GM12878 (cell line): ENCODE results near the gene DIDO1. TPM values are rescaled to one million over a fixed set of nuclear protein-coding genes. Genes with fewer than 3 reads are reported as not detected.
A peak's percentile ranks its signal among the peaks of the same experiment; 100 is the strongest.

Experiments
- ATAC-seq: fragments of 200-7000 bp; cut with Tn5 transposase; 3 replicates; pipeline ENCODE4 v1.9.1; 2020; ENCODE audit warnings: mild to moderate bottlenecking, moderate library complexity
- BruUV-seq: library from RNA; stranded (reverse); fragments of 400-500 nt; replicated peaks from 2 replicates; lab custom pipeline; 2021; lab: Mats Ljungman, UMichigan
- CTCF ChIA-PET: fragments of 300-600 bp; sonication (Branson Sonifier 250); formaldehyde crosslinking; extraction: SDS; loops from one replicate; lab custom pipeline; 2021; ENCODE audit warnings: inconsistent platforms; lab: Yijun Ruan, JAX
- POLR2A ChIA-PET: fragments of 350-600 bp; formaldehyde crosslinking; extraction: SDS; loops from one replicate; lab custom pipeline; 2021; ENCODE audit warnings: inconsistent platforms; lab: Charles Lee
- RAD21 ChIA-PET: fragments of 300-600 bp; sonication (Branson Sonifier 250); formaldehyde crosslinking; loops from one replicate; lab custom pipeline; 2023; ENCODE audit warnings: antibody characterized with exemption; ENCODE audit not compliant: unreplicated experiment; lab: Charles Lee
- SMC1A ChIA-PET: fragments of 300-600 bp; sonication (Branson Sonifier 250); formaldehyde crosslinking; loops from one replicate; lab custom pipeline; 2023; ENCODE audit not compliant: unreplicated experiment, uncharacterized antibody; lab: Charles Lee
- DNase-seq: peaks from one replicate; pipeline ENCODE4 v3.0.0-alpha.2; 2011; ENCODE audit warnings: low read depth, low spot score
- FAIRE-seq: peaks from 3 replicates; lab custom pipeline; 2011; peaks lifted over from hg19 to GRCh38; lab: Jason Lieb, UNC
- H2AFZ ChIP-seq: 2 replicates; pipeline ENCODE4 v1.6.0; 2011; ENCODE audit warnings: low read depth, low read length, control low read depth; ENCODE audit not compliant: control insufficient read depth
- H3K27ac ChIP-seq: 2 replicates; pipeline ENCODE4 v1.5.1; 2011; ENCODE audit warnings: control low read depth; ENCODE audit not compliant: control insufficient read depth, insufficient read depth
- H3K27me3 ChIP-seq, 2 experiments: replicated peaks in 1 of 2; 2 replicates each; pipeline versions ENCODE4 v1.6.0 to v1.6.1; 2011; ENCODE audit warnings: low read length in 1 of 2; ENCODE audit not compliant: control insufficient read depth in 2 of 2, insufficient read depth in 2 of 2
- H3K36me3 ChIP-seq, 2 experiments: 2 replicates each; pipeline ENCODE4 v1.5.1; 2011; ENCODE audit warnings: low read length in 1 of 2; ENCODE audit not compliant: control insufficient read depth in 2 of 2, insufficient read depth in 2 of 2
- H3K4me1 ChIP-seq: 2 replicates; pipeline ENCODE4 v1.6.1; 2011; ENCODE audit warnings: mild to moderate bottlenecking, low read length, moderate library complexity, mixed read lengths; ENCODE audit not compliant: control insufficient read depth, insufficient read depth
- H3K4me2 ChIP-seq: 2 replicates; pipeline ENCODE4 v1.6.0; 2011; ENCODE audit warnings: control low read depth; ENCODE audit not compliant: control insufficient read depth, insufficient read depth
- H3K4me3 ChIP-seq: fragments of 200-600 bp; sonication (generic); 2 replicates; pipeline ENCODE4 v1.5.1; 2016
- H3K79me2 ChIP-seq: 2 replicates; pipeline ENCODE4 v1.6.0; 2011; ENCODE audit warnings: low read length; ENCODE audit not compliant: control insufficient read depth, insufficient read depth
- H3K9ac ChIP-seq: 2 replicates; pipeline ENCODE4 v1.8.0; 2011; ENCODE audit warnings: low read length, control low read depth, mixed read lengths; ENCODE audit not compliant: control insufficient read depth, insufficient read depth
- H3K9me3 ChIP-seq: replicated peaks from 3 replicates; pipeline ENCODE4 v1.5.1; 2011; ENCODE audit warnings: mild to moderate bottlenecking, low read length; ENCODE audit not compliant: control insufficient read depth, insufficient read depth
- H4K20me1 ChIP-seq: 2 replicates; pipeline ENCODE4 v1.6.0; 2011; ENCODE audit not compliant: control insufficient read depth, insufficient read depth
- BHLHE40 ChIP-seq, 2 experiments: fragments of 450-650 bp in 1 of 2; IDR thresholded peaks; 2 replicates each; pipeline ENCODE4 v1.6.1; 2011 to 2017; ENCODE audit warnings: low read depth in 2 of 2, borderline replicate concordance in 1 of 2, improper control_type of control experiment in 1 of 2, low read length in 1 of 2, mild to moderate bottlenecking in 1 of 2
- MYB ChIP-seq: fragments of 150-350 bp; IDR thresholded peaks from 2 replicates; pipeline ENCODE4 v1.6.1; 2014; ENCODE audit warnings: mild to moderate bottlenecking, low read depth, low read length, borderline replicate concordance
- PML ChIP-seq: IDR thresholded peaks from 2 replicates; pipeline ENCODE4 v1.6.1; 2012; ENCODE audit warnings: low read length, inconsistent platforms
- POLR2A ChIP-seq: IDR thresholded peaks from 2 replicates; pipeline ENCODE4 v1.6.1; 2011; ENCODE audit warnings: low read depth, mild to moderate bottlenecking, low read length
- SMARCA5 ChIP-seq: fragments of 450-650 bp; IDR thresholded peaks from 2 replicates; pipeline ENCODE4 v1.6.1; 2017; ENCODE audit warnings: mild to moderate bottlenecking
- YY1 ChIP-seq: IDR thresholded peaks from 2 replicates; pipeline ENCODE4 v1.6.1; 2011; ENCODE audit warnings: low read depth, mild to moderate bottlenecking, low read length
- WGBS: methylation state at CpG from one replicate; pipeline ENCODE4 v1.1.6; 2016; ENCODE audit warnings: low lambda C conversion rate; ENCODE audit not compliant: insufficient replicate concordance, insufficient coverage; ENCODE audit errors: missing lambda C conversion rate; 5-methylcytosine and 5-hydroxymethylcytosine counted together
- in situ Hi-C: fragments of 300-500 bp; cut with MboI; formaldehyde crosslinking; loops from 9 replicates; pipeline ENCODE4 v1.14.3; 2018; ENCODE audit warnings: mixed read lengths
- intact Hi-C: fragments of 100-400 bp; cut with micrococcal nuclease; formaldehyde crosslinking; loops from one replicate; pipeline ENCODE4 v1.14.2; 2022; ENCODE audit not compliant: unreplicated experiment
- polyA plus RNA-seq, 11 experiments: library from polyadenylated mRNA; depleted of rRNA in 4 of 11; unstranded in 6 of 11; stranded (reverse) in 5 of 11; fragments of >200 nt; fragmentation: Nextera tagmentation in 4 of 11; fragmentation: Illumina TruSeq in 1 of 11; extraction: Ambion mirVana in 4 of 11; extraction: Trizol in 1 of 11; gene quantifications; 1 replicate in 1 of 11; 2 replicates in 10 of 11; pipeline versions ENCODE4 v1.2.1 to v1.2.3, GENCODE V29; 2011 to 2016; ENCODE audit warnings: inconsistent platforms in 2 of 11, missing spikeins in 2 of 11, low read depth in 1 of 11
- total RNA-seq, 4 experiments: library from RNA; depleted of rRNA in 3 of 4; stranded (reverse); fragments of >200 nt in 3 of 4; fragmentation: Illumina TruSeq in 1 of 4; extraction: Trizol in 1 of 4; gene quantifications; 2 replicates each; pipeline versions ENCODE4 v1.2.1 to v1.2.3, GENCODE V29; 2013 to 2021
- TF ChIP-seq, protein P1 (sequence below): fragments of 450-650 bp; formaldehyde crosslinking; IDR thresholded peaks from 2 replicates; pipeline ENCODE4 v1.4.0; 2020; ENCODE audit warnings: mild to moderate bottlenecking, moderate library complexity
- TF ChIP-seq, protein P2 (sequence below): fragments of 450-650 bp; IDR thresholded peaks from 2 replicates; pipeline ENCODE4 v1.6.1; 2017; ENCODE audit warnings: borderline replicate concordance
- TF ChIP-seq, protein P3 (sequence below): fragments of 450-650 bp; IDR thresholded peaks from 2 replicates; pipeline ENCODE4 v1.6.1; 2017; ENCODE audit warnings: antibody characterized with exemption, mild to moderate bottlenecking, moderate library complexity

Gene DIDO1
- total and polyA plus RNA-seq, 10 of the 15 experiments (the other 5 are each of a cell fraction or from before 2014, with no cell fraction given): 5.5 to 56.4 (median 38.4) TPM

DNA sequence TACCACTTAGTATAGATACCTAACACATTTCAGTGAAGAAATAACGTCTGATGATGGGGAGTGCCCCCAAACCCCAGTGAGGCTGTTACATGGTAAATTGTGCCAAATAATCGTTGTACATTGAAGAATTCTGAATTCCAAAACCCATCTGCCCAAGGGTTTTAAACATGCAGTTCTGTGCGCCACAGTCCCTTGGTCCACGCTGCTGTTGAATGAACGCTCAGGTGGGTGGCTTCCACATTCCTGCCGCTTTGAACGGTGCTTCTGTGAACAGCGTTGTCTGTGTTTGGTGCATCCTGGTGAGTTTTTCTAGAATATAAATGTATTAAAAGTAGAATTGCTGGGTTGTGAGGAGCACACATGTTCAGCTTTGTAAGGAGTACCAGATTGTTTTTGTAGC lies 14.6 kb upstream of the DIDO1 start (continued):
- TF ChIP-seq, protein P1, sequence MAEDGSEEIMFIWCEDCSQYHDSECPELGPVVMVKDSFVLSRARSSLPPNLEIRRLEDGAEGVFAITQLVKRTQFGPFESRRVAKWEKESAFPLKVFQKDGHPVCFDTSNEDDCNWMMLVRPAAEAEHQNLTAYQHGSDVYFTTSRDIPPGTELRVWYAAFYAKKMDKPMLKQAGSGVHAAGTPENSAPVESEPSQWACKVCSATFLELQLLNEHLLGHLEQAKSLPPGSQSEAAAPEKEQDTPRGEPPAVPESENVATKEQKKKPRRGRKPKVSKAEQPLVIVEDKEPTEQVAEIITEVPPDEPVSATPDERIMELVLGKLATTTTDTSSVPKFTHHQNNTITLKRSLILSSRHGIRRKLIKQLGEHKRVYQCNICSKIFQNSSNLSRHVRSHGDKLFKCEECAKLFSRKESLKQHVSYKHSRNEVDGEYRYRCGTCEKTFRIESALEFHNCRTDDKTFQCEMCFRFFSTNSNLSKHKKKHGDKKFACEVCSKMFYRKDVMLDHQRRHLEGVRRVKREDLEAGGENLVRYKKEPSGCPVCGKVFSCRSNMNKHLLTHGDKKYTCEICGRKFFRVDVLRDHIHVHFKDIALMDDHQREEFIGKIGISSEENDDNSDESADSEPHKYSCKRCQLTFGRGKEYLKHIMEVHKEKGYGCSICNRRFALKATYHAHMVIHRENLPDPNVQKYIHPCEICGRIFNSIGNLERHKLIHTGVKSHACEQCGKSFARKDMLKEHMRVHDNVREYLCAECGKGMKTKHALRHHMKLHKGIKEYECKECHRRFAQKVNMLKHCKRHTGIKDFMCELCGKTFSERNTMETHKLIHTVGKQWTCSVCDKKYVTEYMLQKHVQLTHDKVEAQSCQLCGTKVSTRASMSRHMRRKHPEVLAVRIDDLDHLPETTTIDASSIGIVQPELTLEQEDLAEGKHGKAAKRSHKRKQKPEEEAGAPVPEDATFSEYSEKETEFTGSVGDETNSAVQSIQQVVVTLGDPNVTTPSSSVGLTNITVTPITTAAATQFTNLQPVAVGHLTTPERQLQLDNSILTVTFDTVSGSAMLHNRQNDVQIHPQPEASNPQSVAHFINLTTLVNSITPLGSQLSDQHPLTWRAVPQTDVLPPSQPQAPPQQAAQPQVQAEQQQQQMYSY (CRISPR knock-in tag): no peak
- TF ChIP-seq PML: no peak
- TF ChIP-seq, protein P2, sequence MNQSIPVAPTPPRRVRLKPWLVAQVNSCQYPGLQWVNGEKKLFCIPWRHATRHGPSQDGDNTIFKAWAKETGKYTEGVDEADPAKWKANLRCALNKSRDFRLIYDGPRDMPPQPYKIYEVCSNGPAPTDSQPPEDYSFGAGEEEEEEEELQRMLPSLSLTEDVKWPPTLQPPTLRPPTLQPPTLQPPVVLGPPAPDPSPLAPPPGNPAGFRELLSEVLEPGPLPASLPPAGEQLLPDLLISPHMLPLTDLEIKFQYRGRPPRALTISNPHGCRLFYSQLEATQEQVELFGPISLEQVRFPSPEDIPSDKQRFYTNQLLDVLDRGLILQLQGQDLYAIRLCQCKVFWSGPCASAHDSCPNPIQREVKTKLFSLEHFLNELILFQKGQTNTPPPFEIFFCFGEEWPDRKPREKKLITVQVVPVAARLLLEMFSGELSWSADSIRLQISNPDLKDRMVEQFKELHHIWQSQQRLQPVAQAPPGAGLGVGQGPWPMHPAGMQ: no peak

DNA sequence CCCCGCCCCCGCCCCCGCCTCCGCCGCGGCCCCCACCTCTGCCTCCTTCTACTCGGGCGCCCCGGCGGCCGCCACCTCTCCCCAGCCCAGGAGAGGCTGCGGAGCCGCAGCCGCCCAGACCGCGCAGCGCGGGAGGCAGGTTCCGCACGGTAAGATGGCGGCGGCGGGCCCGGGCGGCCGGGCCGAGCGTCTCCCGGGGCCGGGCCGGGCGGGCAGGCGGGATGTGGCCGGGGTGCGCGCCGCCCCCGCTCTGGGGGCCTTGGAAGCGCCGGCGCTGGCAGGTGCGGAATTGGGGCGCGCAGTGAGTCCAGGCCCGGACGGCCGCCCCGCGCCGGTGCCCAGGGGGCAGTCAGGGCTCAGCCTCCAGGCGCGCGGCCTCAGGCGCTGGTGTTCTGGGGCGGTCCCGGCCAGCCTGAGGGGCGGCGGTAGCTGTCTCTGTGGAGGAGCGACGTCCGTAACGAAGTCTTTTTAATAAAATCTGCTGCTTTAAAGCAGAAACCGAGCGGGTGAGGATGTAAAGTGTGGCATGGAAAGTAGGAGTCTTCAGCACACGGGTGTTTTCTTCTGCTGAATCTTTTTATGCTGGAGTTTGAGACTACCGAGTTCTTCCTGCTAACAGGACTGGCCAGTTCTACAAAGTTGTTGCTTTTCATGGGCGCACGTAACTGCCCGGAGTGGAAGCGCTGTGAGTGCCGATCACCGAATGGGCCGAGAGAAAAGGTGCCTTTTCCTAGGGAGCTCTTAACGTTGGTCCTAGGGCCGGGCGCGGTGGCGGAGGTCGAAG lies 12.0 kb upstream of the DIDO1 start, which contains the start of gene GID8:
Gene GID8 (plus strand): TSS at position 43 of the 784 bp plus-strand sequence. CDS start 3,356 bp downstream, outside the sequence.
- ChIA-PET CTCF (interaction anchor here (0.7 to 3.1 kb wide), 8 partner anchors 12 to 71 kb away, joined by 3 to 10 read pairs (median 4); partner anchors contain the start of gene DIDO1), POLR2A (interaction anchor here (0.5 to 4.9 kb wide), 7 partner anchors 10 to 142 kb away, joined by 3 to 59 read pairs (median 9); partner anchors contain the start of genes DIDO1 and MRGBP), SMC1A (interaction anchor here (1.9 to 4.2 kb wide), 3 partner anchors 14 to 20 kb away, joined by 5 to 20 read pairs (median 7); partner anchors contain the start of gene SLC17A9), RAD21 (interaction anchor here (0.6 to 2.5 kb wide), 5 partner anchors 11 to 73 kb away, joined by 3 to 17 read pairs (median 4); partner anchors contain the start of gene SLC17A9)
- H3K4me1 ChIP-seq: 0 out of 2 replicates have a peak, but pooled peaks cover 5% of the 10 kb centered on the region
- peak within 1 kb of the TSS; percentile 98 for H3K4me3 ChIP-seq
- WGBS: under 1% methylated on average over 50 of the region's 79 CpGs
- H3K27ac ChIP-seq: peak within 1 kb of the TSS; percentile 90
- H3K9me3 ChIP-seq: no peaks in the 10 kb centered on the region
- peaks cover 0 to 19% of the 10 kb centered on the region in 2 experiments; a peak in 3 of 4 replicates for H3K36me3 ChIP-seq
- H4K20me1 ChIP-seq: no peaks in the 10 kb centered on the region
- H3K27me3 ChIP-seq: no peaks in the 10 kb centered on the region
- peak within 1 kb of the TSS; percentile 81 for H2AFZ ChIP-seq
- in situ Hi-C loops: no loop called here
- no peak for DNase-seq
- FAIRE-seq: no peak
- intact Hi-C loops: loop anchor here (2.0 kb wide), 1 partner anchor 15 kb away; the partner anchor contains the start of gene SLC17A9
- BruUV-seq: no TSS peak
- H3K4me2 ChIP-seq: peak within 1 kb of the TSS; percentile 90
- H3K79me2 ChIP-seq: peaks cover 80% of the 10 kb centered on the region
- ATAC-seq: peak; percentile 66
- peak within 1 kb of the TSS; percentile 93 for H3K9ac ChIP-seq
- TF ChIP-seq BHLHE40 (IDR thresholded peaks at IDR 0.05; ENCODE audit: borderline replicate concordance in 1 of 2, low read depth in 2 of 2, low read length in 1 of 2): peak in 1 of 2 experiments; percentile 43; a peak in 2 of 4 replicates
- peak; percentile 53 for TF ChIP-seq POLR2A
- peak; percentile 80 for TF ChIP-seq SMARCA5
- no peak for TF ChIP-seq MYB
- TF ChIP-seq, protein P3, sequence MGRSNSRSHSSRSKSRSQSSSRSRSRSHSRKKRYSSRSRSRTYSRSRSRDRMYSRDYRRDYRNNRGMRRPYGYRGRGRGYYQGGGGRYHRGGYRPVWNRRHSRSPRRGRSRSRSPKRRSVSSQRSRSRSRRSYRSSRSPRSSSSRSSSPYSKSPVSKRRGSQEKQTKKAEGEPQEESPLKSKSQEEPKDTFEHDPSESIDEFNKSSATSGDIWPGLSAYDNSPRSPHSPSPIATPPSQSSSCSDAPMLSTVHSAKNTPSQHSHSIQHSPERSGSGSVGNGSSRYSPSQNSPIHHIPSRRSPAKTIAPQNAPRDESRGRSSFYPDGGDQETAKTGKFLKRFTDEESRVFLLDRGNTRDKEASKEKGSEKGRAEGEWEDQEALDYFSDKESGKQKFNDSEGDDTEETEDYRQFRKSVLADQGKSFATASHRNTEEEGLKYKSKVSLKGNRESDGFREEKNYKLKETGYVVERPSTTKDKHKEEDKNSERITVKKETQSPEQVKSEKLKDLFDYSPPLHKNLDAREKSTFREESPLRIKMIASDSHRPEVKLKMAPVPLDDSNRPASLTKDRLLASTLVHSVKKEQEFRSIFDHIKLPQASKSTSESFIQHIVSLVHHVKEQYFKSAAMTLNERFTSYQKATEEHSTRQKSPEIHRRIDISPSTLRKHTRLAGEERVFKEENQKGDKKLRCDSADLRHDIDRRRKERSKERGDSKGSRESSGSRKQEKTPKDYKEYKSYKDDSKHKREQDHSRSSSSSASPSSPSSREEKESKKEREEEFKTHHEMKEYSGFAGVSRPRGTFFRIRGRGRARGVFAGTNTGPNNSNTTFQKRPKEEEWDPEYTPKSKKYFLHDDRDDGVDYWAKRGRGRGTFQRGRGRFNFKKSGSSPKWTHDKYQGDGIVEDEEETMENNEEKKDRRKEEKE: peak; percentile 63; the same call in 1 of the 2 replicates
- TF ChIP-seq YY1: peak; percentile 43; the same call in 1 of the 2 replicates
